ENCODE measurements around the gene PCSK2.

The PCSK2 gene

GRCh38 chr20:17511401-17511800 lies 284.6 kb downstream of the PCSK2 start:
- no CpG with 5 or more reads among the region's 6 CpGs for WGBS (ENCODE audit: insufficient coverage, insufficient read length)

GRCh38 chr20:17513939-17514338 lies 287.1 kb downstream of the PCSK2 start:
- Histone ChIP-seq H3K27me3 (ENCODE audit: control insufficient read depth, insufficient read depth, low read length) (no peaks in the 10 kb centered on the region), H3K4me1 (ENCODE audit: control insufficient read depth, insufficient read depth, low read length) (no peaks in the 10 kb centered on the region), H3K9me3 (ENCODE audit: control insufficient read depth, insufficient read depth, low read length) (no peaks in the 10 kb centered on the region), H3K27ac (ENCODE audit: low read length) (no peak overlapping the region), H3K36me3 (ENCODE audit: control insufficient read depth, insufficient read depth, low read length) (no peaks in the 10 kb centered on the region), H3K4me3 (ENCODE audit: low read length) (no peak overlapping the region)
- no CpG with 5 or more reads among the region's 2 CpGs for WGBS (ENCODE audit: insufficient coverage, insufficient read length)
- DNase-seq (ENCODE audit: low read depth, low spot score): no peak

More at GRCh38 chr20:17511401-17511800, 284.6 kb downstream of the PCSK2 start:
- no peak overlapping the region for H3K27ac ChIP-seq (ENCODE audit: low read length)
- H3K36me3 ChIP-seq (ENCODE audit: control insufficient read depth, insufficient read depth, low read length): no peaks in the 10 kb centered on the region
- H3K9me3 ChIP-seq (ENCODE audit: control insufficient read depth, insufficient read depth, low read length): no peaks in the 10 kb centered on the region
- no peak overlapping the region for H3K4me3 ChIP-seq (ENCODE audit: low read length)
- no peaks in the 10 kb centered on the region for H3K27me3 ChIP-seq (ENCODE audit: control insufficient read depth, insufficient read depth, low read length)
- no peaks in the 10 kb centered on the region for H3K4me1 ChIP-seq (ENCODE audit: control insufficient read depth, insufficient read depth, low read length)
- no peak for DNase-seq (ENCODE audit: low read depth, low spot score)

DNA sequence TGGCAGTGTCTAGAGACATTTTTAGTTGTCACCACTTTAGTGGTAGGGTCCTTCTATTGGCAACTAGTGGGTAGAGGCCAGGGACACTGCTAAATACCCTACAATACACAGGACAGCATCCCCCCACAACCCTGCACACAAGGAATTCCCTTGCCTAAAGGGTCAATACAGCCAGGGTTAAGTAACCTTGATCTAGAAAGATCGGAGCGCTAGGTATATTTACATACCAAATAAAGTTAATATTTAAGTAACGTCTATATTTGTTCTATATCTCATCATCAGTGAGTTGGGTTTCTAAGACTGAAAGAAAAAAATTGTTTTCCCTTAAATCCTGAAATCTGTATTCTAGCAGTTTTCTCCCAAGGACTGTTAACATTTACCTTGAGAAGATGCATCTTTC lies 288.2 kb downstream of the PCSK2 start:
- no peaks in the 10 kb centered on the region for H3K9me3 ChIP-seq (ENCODE audit: control insufficient read depth, insufficient read depth, low read length)
- no peaks in the 10 kb centered on the region for H3K27me3 ChIP-seq (ENCODE audit: control insufficient read depth, insufficient read depth, low read length)
- WGBS (ENCODE audit: insufficient coverage, insufficient read length): no CpG with 5 or more reads among the region's 3 CpGs
- H3K36me3 ChIP-seq (ENCODE audit: control insufficient read depth, insufficient read depth, low read length): no peaks in the 10 kb centered on the region
- no peak overlapping the region for H3K27ac ChIP-seq (ENCODE audit: low read length)
- no peak overlapping the region for H3K4me3 ChIP-seq (ENCODE audit: low read length)
- H3K4me1 ChIP-seq (ENCODE audit: control insufficient read depth, insufficient read depth, low read length): no peaks in the 10 kb centered on the region
- no peak for DNase-seq (ENCODE audit: low read depth, low spot score)

- Histone ChIP-seq H3K9me3 (ENCODE audit: control insufficient read depth, insufficient read depth, low read length) (no peaks in the 10 kb centered on the region), H3K36me3 (ENCODE audit: control insufficient read depth, insufficient read depth, low read length) (no peaks in the 10 kb centered on the region), H3K27ac (ENCODE audit: low read length) (no peak overlapping the region), H3K4me3 (ENCODE audit: low read length) (no peak overlapping the region), H3K27me3 (ENCODE audit: control insufficient read depth, insufficient read depth, low read length) (no peaks in the 10 kb centered on the region), H3K4me1 (ENCODE audit: control insufficient read depth, insufficient read depth, low read length) (no peaks in the 10 kb centered on the region)
- no CpG with 5 or more reads among the region's 14 CpGs for WGBS (ENCODE audit: insufficient coverage, insufficient read length)
- no peak for DNase-seq (ENCODE audit: low read depth, low spot score)
These were observed 291.7 kb downstream of the PCSK2 start for GRCh38 chr20:17518339-17519052.

DNA sequence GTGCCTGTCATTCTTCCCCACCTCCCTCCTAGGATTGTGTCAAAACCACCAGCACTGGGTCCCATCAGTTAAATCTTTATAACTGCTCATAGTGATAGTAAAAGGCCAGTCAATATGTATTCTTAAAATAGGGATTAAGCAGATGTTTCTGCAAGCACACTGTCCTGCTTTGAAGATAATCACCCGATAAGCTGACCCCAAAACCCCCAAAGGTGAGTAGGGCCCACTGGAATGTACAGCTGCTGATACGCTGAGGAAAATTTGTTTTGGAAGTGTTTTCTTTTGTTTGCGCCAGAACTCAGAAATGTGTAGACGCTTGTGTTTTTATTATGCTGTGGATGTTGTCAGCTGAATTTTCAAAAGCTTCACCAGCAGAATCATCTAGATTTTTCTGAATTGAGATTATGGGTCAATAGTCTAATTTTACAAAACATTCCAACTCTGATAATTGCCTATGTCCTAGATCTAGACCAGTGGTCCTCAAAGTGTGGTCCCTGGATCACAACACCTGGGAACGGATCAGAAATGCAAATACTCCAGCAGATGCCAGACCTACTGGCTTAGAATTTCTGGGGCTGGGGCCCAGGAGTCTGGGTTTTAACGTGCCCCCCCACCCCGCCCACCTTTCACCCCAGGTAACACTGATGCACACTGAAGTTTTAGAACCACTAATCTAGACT lies 292.9 kb downstream of the PCSK2 start:
- Histone ChIP-seq H3K27ac (ENCODE audit: low read length) (no peak overlapping the region), H3K4me3 (ENCODE audit: low read length) (no peak overlapping the region), H3K4me1 (ENCODE audit: control insufficient read depth, insufficient read depth, low read length) (no peaks in the 10 kb centered on the region), H3K36me3 (ENCODE audit: control insufficient read depth, insufficient read depth, low read length) (no peaks in the 10 kb centered on the region), H3K27me3 (ENCODE audit: control insufficient read depth, insufficient read depth, low read length) (no peaks in the 10 kb centered on the region), H3K9me3 (ENCODE audit: control insufficient read depth, insufficient read depth, low read length) (no peaks in the 10 kb centered on the region)
- no CpG with 5 or more reads among the region's 7 CpGs for WGBS (ENCODE audit: insufficient coverage, insufficient read length)
- no peak for DNase-seq (ENCODE audit: low read depth, low spot score)

GRCh38 chr20:17520583-17520982 lies 293.7 kb downstream of the PCSK2 start:
- no CpG with 5 or more reads among the region's 3 CpGs for WGBS (ENCODE audit: insufficient coverage, insufficient read length)
- no peak for DNase-seq (ENCODE audit: low read depth, low spot score)
- Histone ChIP-seq H3K27me3 (ENCODE audit: control insufficient read depth, insufficient read depth, low read length) (no peaks in the 10 kb centered on the region), H3K27ac (ENCODE audit: low read length) (no peak overlapping the region), H3K9me3 (ENCODE audit: control insufficient read depth, insufficient read depth, low read length) (no peaks in the 10 kb centered on the region), H3K4me1 (ENCODE audit: control insufficient read depth, insufficient read depth, low read length) (no peaks in the 10 kb centered on the region), H3K36me3 (ENCODE audit: control insufficient read depth, insufficient read depth, low read length) (no peaks in the 10 kb centered on the region), H3K4me3 (ENCODE audit: low read length) (no peak overlapping the region)

DNA sequence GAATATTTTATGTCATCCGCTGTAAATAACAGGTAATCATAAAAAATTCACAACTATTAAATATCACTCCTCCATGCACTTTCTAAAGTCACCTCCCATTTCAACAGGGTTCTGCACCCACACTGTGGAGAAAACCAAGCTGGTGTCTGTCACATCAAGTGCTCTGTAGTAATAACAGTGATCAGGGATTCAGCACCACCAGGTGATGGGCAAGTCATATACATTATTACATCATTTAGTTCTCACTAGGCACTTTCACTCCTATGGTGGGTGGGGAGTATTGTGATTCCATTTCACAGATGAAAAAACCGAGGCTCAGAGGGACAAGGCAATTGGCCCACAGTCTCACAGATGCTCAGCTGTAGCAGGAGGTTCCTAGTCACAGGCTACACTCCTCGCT lies 295.7 kb downstream of the PCSK2 start:
- no peak overlapping the region for H3K4me3 ChIP-seq (ENCODE audit: low read length)
- H3K27ac ChIP-seq (ENCODE audit: low read length): no peak overlapping the region
- no peaks in the 10 kb centered on the region for H3K27me3 ChIP-seq (ENCODE audit: control insufficient read depth, insufficient read depth, low read length)
- WGBS (ENCODE audit: insufficient coverage, insufficient read length): no CpG with 5 or more reads among the region's 3 CpGs
- H3K4me1 ChIP-seq (ENCODE audit: control insufficient read depth, insufficient read depth, low read length): no peaks in the 10 kb centered on the region; the same call in 1 of the 2 replicates
- H3K36me3 ChIP-seq (ENCODE audit: control insufficient read depth, insufficient read depth, low read length): no peaks in the 10 kb centered on the region
- no peak for DNase-seq (ENCODE audit: low read depth, low spot score)
- H3K9me3 ChIP-seq (ENCODE audit: control insufficient read depth, insufficient read depth, low read length): no peaks in the 10 kb centered on the region

GRCh38 chr20:17523326-17523725 lies 296.5 kb downstream of the PCSK2 start:
- WGBS (ENCODE audit: insufficient coverage, insufficient read length): no CpG with 5 or more reads among the region's 5 CpGs
- H3K27me3 ChIP-seq (ENCODE audit: control insufficient read depth, insufficient read depth, low read length): no peaks in the 10 kb centered on the region
- no peaks in the 10 kb centered on the region; the same call in 1 of the 2 replicates for H3K4me1 ChIP-seq (ENCODE audit: control insufficient read depth, insufficient read depth, low read length)
- DNase-seq (ENCODE audit: low read depth, low spot score): no peak
- H3K36me3 ChIP-seq (ENCODE audit: control insufficient read depth, insufficient read depth, low read length): no peaks in the 10 kb centered on the region
- no peak overlapping the region for H3K27ac ChIP-seq (ENCODE audit: low read length)
- no peak overlapping the region for H3K4me3 ChIP-seq (ENCODE audit: low read length)
- H3K9me3 ChIP-seq (ENCODE audit: control insufficient read depth, insufficient read depth, low read length): no peaks in the 10 kb centered on the region

- H3K4me3 ChIP-seq (ENCODE audit: low read length): no peak overlapping the region
- no peak overlapping the region for H3K27ac ChIP-seq (ENCODE audit: low read length)
- WGBS (ENCODE audit: insufficient coverage, insufficient read length): no CpG with 5 or more reads among the region's 8 CpGs
- no peaks in the 10 kb centered on the region for H3K27me3 ChIP-seq (ENCODE audit: control insufficient read depth, insufficient read depth, low read length)
- no peaks in the 10 kb centered on the region for H3K36me3 ChIP-seq (ENCODE audit: control insufficient read depth, insufficient read depth, low read length)
- H3K4me1 ChIP-seq (ENCODE audit: control insufficient read depth, insufficient read depth, low read length): no peaks in the 10 kb centered on the region; the same call in 1 of the 2 replicates
- H3K9me3 ChIP-seq (ENCODE audit: control insufficient read depth, insufficient read depth, low read length): no peaks in the 10 kb centered on the region
- no peak for DNase-seq (ENCODE audit: low read depth, low spot score)
These were observed 297.7 kb downstream of the PCSK2 start for GRCh38 chr20:17524560-17524959.

DNA sequence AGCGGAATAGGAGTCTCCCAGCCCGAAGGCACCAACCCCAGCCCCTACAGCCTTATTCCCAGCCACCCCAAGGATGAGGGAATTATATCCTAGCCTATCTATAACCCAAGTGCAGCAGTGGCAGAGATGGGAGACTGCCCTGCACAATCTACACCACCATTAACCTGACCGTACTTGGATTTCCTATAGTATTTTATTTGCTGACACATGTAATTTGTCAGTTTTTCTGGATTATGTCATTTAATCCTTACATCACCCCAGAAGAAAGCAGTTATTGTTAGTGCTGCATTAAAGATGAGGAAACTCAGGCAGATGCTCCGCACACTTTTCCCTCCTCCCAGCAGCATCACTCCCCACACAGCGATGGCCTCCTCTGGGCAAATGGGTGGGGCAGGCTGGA lies 298.3 kb downstream of the PCSK2 start:
- no CpG with 5 or more reads among the region's 5 CpGs for WGBS (ENCODE audit: insufficient coverage, insufficient read length)

GRCh38 chr20:17525650-17526049 lies 298.8 kb downstream of the PCSK2 start:
- H3K4me3 ChIP-seq (ENCODE audit: low read length): no peak overlapping the region
- H3K9me3 ChIP-seq (ENCODE audit: control insufficient read depth, insufficient read depth, low read length): no peaks in the 10 kb centered on the region
- no peak for DNase-seq (ENCODE audit: low read depth, low spot score)
- no peaks in the 10 kb centered on the region for H3K36me3 ChIP-seq (ENCODE audit: control insufficient read depth, insufficient read depth, low read length)
- no peaks in the 10 kb centered on the region; the same call in 1 of the 2 replicates for H3K27me3 ChIP-seq (ENCODE audit: control insufficient read depth, insufficient read depth, low read length)
- H3K27ac ChIP-seq (ENCODE audit: low read length): no peak overlapping the region
- H3K4me1 ChIP-seq (ENCODE audit: control insufficient read depth, insufficient read depth, low read length): no peaks in the 10 kb centered on the region; the same call in 1 of the 2 replicates

More for the DNA sequence above, 298.3 kb downstream of the PCSK2 start:
- no peaks in the 10 kb centered on the region for H3K27me3 ChIP-seq (ENCODE audit: control insufficient read depth, insufficient read depth, low read length)
- no peak for DNase-seq (ENCODE audit: low read depth, low spot score)
- no peak overlapping the region for H3K4me3 ChIP-seq (ENCODE audit: low read length)
- no peaks in the 10 kb centered on the region for H3K36me3 ChIP-seq (ENCODE audit: control insufficient read depth, insufficient read depth, low read length)
- no peak overlapping the region for H3K27ac ChIP-seq (ENCODE audit: low read length)
- H3K9me3 ChIP-seq (ENCODE audit: control insufficient read depth, insufficient read depth, low read length): no peaks in the 10 kb centered on the region
- no peaks in the 10 kb centered on the region; the same call in 1 of the 2 replicates for H3K4me1 ChIP-seq (ENCODE audit: control insufficient read depth, insufficient read depth, low read length)
